CD4-positive, alpha-beta T cell (primary cell): ENCODE data around the gene LSM10. TPM values are rescaled to one million over a fixed set of nuclear protein-coding genes. Genes with fewer than 3 reads are reported as not detected.
A peak's percentile ranks its signal among the peaks of the same experiment; 100 is the strongest.

ENCODE experiments used
- ATAC-seq: fragments of 200-7000 bp; cut with Tn5 transposase; one replicate; pipeline ENCODE4 v1.10.0; 2022; ENCODE audit warnings: mild to moderate bottlenecking; ENCODE audit not compliant: poor library complexity
- CTCF ChIA-PET: fragments of 350-600 bp; sonication (Branson Sonifier 250); formaldehyde crosslinking; loops from one replicate; lab custom pipeline; 2021; ENCODE audit warnings: antibody characterized with exemption, inconsistent platforms; lab: Charles Lee
- POLR2A ChIA-PET: fragments of 350-600 bp; sonication (Branson Sonifier 250); formaldehyde crosslinking; loops from one replicate; lab custom pipeline; 2021; ENCODE audit warnings: antibody characterized with exemption, inconsistent platforms; lab: Charles Lee
- DNase-seq, 14 experiments: peaks; one replicate each; pipeline ENCODE4 v3.0.0-alpha.2; 2013 to 2020; ENCODE audit warnings: mixed read lengths in 2 of 14
- H3K27ac ChIP-seq, 2 donors: one replicate each; pipeline versions ENCODE4 v1.5.1 to v1.7.0; 2013; ENCODE audit warnings: low read length in 2 of 2, low read depth in 1 of 2, mild to moderate bottlenecking in 1 of 2
- H3K27me3 ChIP-seq, 2 experiments: 1 replicate in 1 of 2; 2 replicates in 1 of 2; pipeline versions ENCODE4 v1.6.1 to v1.7.0; 2013; ENCODE audit warnings: low read length in 2 of 2, control low read depth in 1 of 2, mild to moderate bottlenecking in 1 of 2, moderate library complexity in 1 of 2; ENCODE audit not compliant: insufficient read depth in 2 of 2, control insufficient read depth in 1 of 2
- H3K36me3 ChIP-seq: one replicate; pipeline ENCODE4 v1.6.1; 2013; ENCODE audit warnings: low read length, control low read depth; ENCODE audit not compliant: insufficient read depth
- H3K4me1 ChIP-seq: one replicate; pipeline ENCODE4 v1.6.1; 2013; ENCODE audit warnings: low read length, control low read depth; ENCODE audit not compliant: insufficient read depth
- H3K4me3 ChIP-seq: one replicate; pipeline ENCODE4 v1.5.1; 2013; ENCODE audit warnings: mild to moderate bottlenecking, low read length, moderate library complexity
- H3K9me3 ChIP-seq, 2 experiments: 1 replicate in 1 of 2; 2 replicates in 1 of 2; pipeline versions ENCODE4 v1.6.1 to v1.7.0; 2013; ENCODE audit warnings: low read length in 2 of 2, mild to moderate bottlenecking in 2 of 2, control low read depth in 1 of 2, moderate library complexity in 1 of 2; ENCODE audit not compliant: control insufficient read depth in 1 of 2, insufficient read depth in 1 of 2
- H3K27ac Mint-ChIP-seq: one replicate; pipeline ENCODE4 v1.8.0; 2020; ENCODE audit warnings: mixed read lengths
- H3K27me3 Mint-ChIP-seq: one replicate; pipeline ENCODE4 v1.8.0; 2021; ENCODE audit warnings: mixed read lengths
- H3K36me3 Mint-ChIP-seq: one replicate; pipeline ENCODE4 v1.8.0; 2021; ENCODE audit warnings: low read depth, mixed read lengths
- H3K4me1 Mint-ChIP-seq: one replicate; pipeline ENCODE4 v1.8.0; 2021; ENCODE audit warnings: low read depth, mixed read lengths
- H3K4me3 Mint-ChIP-seq: one replicate; pipeline ENCODE4 v1.8.0; 2020; ENCODE audit warnings: mild to moderate bottlenecking, mixed read lengths
- H3K9me3 Mint-ChIP-seq: one replicate; pipeline ENCODE4 v1.8.0; 2020; ENCODE audit warnings: mixed read lengths
- intact Hi-C, 2 experiments: fragments of 100-400 bp; cut with DNase I in 1 of 2; cut with micrococcal nuclease in 1 of 2; formaldehyde crosslinking; loops; one replicate each; pipeline versions ENCODE4 v1.15.1 to v1.9.0; 2023 to 2025; cut with DNase I, micrococcal nuclease
- total RNA-seq, 174 experiments: library from RNA in 2 of 174; stranded (reverse) in 2 of 174; gene quantifications; one replicate each; pipeline ENCODE4 v1.2.3 and lab custom pipeline; 2021 to 2026
- TF ChIP-seq, protein P1 (sequence below): fragments of 200-600 bp; IDR thresholded peaks from one replicate; pipeline ENCODE4 v1.8.0; 2022; ENCODE audit warnings: antibody characterized with exemption, mild to moderate bottlenecking

LSM10 gene
- total RNA-seq, 2 experiments from 2014 or later = 25.6 to 26.0 TPM

DNA sequence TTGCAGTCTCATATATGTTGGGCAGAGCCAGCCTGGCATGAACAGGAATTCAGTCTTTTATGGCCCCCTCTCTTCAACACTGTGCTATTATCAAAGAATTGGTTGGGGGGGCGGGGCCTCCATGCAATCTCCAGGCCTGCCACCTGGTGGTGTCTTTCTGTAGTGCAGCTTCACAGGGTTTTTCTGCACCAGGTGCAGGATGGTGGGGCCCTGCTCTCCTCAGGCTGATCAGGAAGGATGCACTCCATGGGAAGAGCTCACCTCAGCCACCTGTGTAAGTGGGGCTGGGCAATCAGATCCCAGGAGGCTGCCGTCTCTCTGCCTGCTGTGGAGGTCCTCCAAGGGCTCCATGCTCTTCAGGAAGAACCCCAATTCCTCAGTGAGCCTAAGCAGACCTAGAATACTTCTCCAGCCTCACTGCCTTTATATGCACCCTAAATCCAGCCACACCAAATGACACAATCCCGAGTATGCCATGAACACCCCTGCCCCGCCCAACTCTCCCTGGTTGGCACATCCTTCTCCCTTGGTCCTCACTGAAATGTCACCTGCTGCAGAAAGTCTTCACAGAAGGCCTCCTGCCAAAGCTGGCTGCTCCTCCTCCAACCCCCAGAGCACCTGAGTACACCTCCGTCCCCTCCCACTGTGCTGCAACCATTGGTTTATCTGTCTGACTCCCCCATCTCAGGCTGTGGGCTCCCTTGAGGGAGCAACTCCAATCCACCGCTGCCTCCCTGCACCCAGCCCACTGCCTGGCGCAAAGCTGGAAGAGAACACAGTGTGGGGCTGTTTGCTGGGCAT is 28.4 kb downstream of the LSM10 start:
- peaks cover 20% of the 10 kb centered on the region for H3K36me3 Mint-ChIP-seq
- ChIA-PET CTCF (interaction anchor here (0.6 to 4.5 kb wide), 24 partner anchors 8 to 1072 kb away, joined by 3 to 43 read pairs (median 4); partner anchors contain the start of genes LSM10, MRPS15, SH3D21 and STK40), POLR2A (interaction anchor here (1.0 to 5.2 kb wide), 9 partner anchors 10 to 145 kb away, joined by 4 to 73 read pairs (median 6); partner anchors contain the start of genes EVA1B, LSM10, SH3D21 and STK40)
- H3K4me1 Mint-ChIP-seq = peaks cover 78% of the 10 kb centered on the region
- peak; percentile 76 to 91 (median 84) for DNase-seq
- no peaks in the 10 kb centered on the region for H3K9me3 ChIP-seq
- H3K4me3 ChIP-seq = no peak overlapping the region
- no peaks in the 10 kb centered on the region for H3K27me3 ChIP-seq
- H3K4me1 ChIP-seq = peaks cover 79% of the 10 kb centered on the region
- ATAC-seq = peak; percentile 54
- intact Hi-C loops = loop anchor here (1.0 to 5.0 kb wide), 8 partner anchors 16 to 62 kb away; partner anchors contain the start of genes SH3D21 (in 2 of the 2), EVA1B (in 1 of the 2) and STK40 (in 1 of the 2)
- TF ChIP-seq, protein P1, sequence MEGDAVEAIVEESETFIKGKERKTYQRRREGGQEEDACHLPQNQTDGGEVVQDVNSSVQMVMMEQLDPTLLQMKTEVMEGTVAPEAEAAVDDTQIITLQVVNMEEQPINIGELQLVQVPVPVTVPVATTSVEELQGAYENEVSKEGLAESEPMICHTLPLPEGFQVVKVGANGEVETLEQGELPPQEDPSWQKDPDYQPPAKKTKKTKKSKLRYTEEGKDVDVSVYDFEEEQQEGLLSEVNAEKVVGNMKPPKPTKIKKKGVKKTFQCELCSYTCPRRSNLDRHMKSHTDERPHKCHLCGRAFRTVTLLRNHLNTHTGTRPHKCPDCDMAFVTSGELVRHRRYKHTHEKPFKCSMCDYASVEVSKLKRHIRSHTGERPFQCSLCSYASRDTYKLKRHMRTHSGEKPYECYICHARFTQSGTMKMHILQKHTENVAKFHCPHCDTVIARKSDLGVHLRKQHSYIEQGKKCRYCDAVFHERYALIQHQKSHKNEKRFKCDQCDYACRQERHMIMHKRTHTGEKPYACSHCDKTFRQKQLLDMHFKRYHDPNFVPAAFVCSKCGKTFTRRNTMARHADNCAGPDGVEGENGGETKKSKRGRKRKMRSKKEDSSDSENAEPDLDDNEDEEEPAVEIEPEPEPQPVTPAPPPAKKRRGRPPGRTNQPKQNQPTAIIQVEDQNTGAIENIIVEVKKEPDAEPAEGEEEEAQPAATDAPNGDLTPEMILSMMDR = peak; percentile 91
- peak overlapping the region; percentile 14 for H3K4me3 Mint-ChIP-seq
- H3K27ac ChIP-seq = peak overlapping the region; percentile 3 to 54
- no peaks in the 10 kb centered on the region for H3K9me3 Mint-ChIP-seq
- H3K36me3 ChIP-seq = peaks cover 10% of the 10 kb centered on the region
- peak overlapping the region; percentile 88 for H3K27ac Mint-ChIP-seq
- H3K27me3 Mint-ChIP-seq = no peaks in the 10 kb centered on the region

GRCh38 chr1:36367798-36368197 is 29.9 kb downstream of the LSM10 start:
- no peaks in the 10 kb centered on the region for H3K27me3 ChIP-seq
- Mint-ChIP-seq H3K27me3 (no peaks in the 10 kb centered on the region), H3K27ac (peak overlapping the region; percentile 96), H3K4me3 (no peak overlapping the region), H3K36me3 (peaks cover 21% of the 10 kb centered on the region), H3K9me3 (no peaks in the 10 kb centered on the region), H3K4me1 (peaks cover 64% of the 10 kb centered on the region)
- H3K36me3 ChIP-seq = peaks cover 6% of the 10 kb centered on the region
- peaks cover 65% of the 10 kb centered on the region for H3K4me1 ChIP-seq
- H3K9me3 ChIP-seq = no peaks in the 10 kb centered on the region
- no peak for DNase-seq
- H3K4me3 ChIP-seq = no peak overlapping the region
- POLR2A ChIA-PET = interaction anchor here (0.5 to 5.2 kb wide), 13 partner anchors 11 to 218 kb away, joined by 3 to 73 read pairs (median 6); partner anchors contain the start of genes EVA1B, SH3D21, STK40 and TRAPPC3
- H3K27ac ChIP-seq = peak overlapping the region; percentile 65 to 72
- TF ChIP-seq, protein P1 = no peak
- no peak for ATAC-seq
- intact Hi-C loops = loop anchor here (2.0 to 5.0 kb wide), 5 partner anchors 17 to 61 kb away; partner anchors contain the start of genes SH3D21 (in 2 of the 2), EVA1B (in 1 of the 2) and STK40 (in 1 of the 2)
- CTCF ChIA-PET = interaction anchor here (1.2 to 4.5 kb wide), 9 partner anchors 9 to 218 kb away, joined by 3 to 43 read pairs (median 8); partner anchors contain the start of genes LSM10, MRPS15, SH3D21 and STK40

- no peaks in the 10 kb centered on the region for H3K27me3 Mint-ChIP-seq
These were observed 30.6 kb downstream of the LSM10 start for GRCh38 chr1:36367066-36367465.

More at GRCh38 chr1:36367066-36367465, 30.6 kb downstream of the LSM10 start:
- Mint-ChIP-seq H3K4me1 (peaks cover 56% of the 10 kb centered on the region), H3K4me3 (peak overlapping the region; percentile 31), H3K9me3 (no peaks in the 10 kb centered on the region), H3K27ac (peak overlapping the region; percentile 96), H3K36me3 (peaks cover 25% of the 10 kb centered on the region)
- peak; percentile 38 for ATAC-seq
- peaks cover 12% of the 10 kb centered on the region for H3K36me3 ChIP-seq
- H3K4me3 ChIP-seq = peak overlapping the region; percentile 5
- intact Hi-C loops = loop anchor here (5.0 kb wide), 2 partner anchors 45 to 60 kb away; partner anchors contain the start of genes EVA1B (in 1 of the 2) and SH3D21 (in 1 of the 2)
- TF ChIP-seq, protein P1 = no peak
- peak in 13 of 14 experiments; percentile 15 to 79 (median 44) for DNase-seq
- ChIA-PET CTCF (interaction anchor here (0.7 to 4.5 kb wide), 4 partner anchors 19 to 61 kb away, joined by 3 to 43 read pairs (median 6); partner anchors contain the start of genes SH3D21 and STK40), POLR2A (interaction anchor here (0.7 to 5.2 kb wide), 17 partner anchors 11 to 218 kb away, joined by 3 to 73 read pairs (median 8); partner anchors contain the start of genes EVA1B, LSM10, MRPS15 and OSCP1)
- peaks cover 58% of the 10 kb centered on the region for H3K4me1 ChIP-seq
- peak overlapping the region; percentile 65 to 72 for H3K27ac ChIP-seq
- no peaks in the 10 kb centered on the region for H3K27me3 ChIP-seq
- H3K9me3 ChIP-seq = no peaks in the 10 kb centered on the region
